Tongue (tissue), 2 donors: ENCODE measurements around the gene GOLGA1. TPM values are rescaled to one million over a fixed set of nuclear protein-coding genes. Genes with fewer than 3 reads are reported as not detected.

ENCODE experiments used
- DNase-seq: peaks from one replicate; pipeline ENCODE4 v3.0.0-alpha.2; 2015
- total RNA-seq: library from RNA; depleted of rRNA; stranded (reverse); fragments of >200 nt; gene quantifications from one replicate; pipeline ENCODE4 v1.2.3, GENCODE V29; 2014

GOLGA1 gene
- total RNA-seq, 1 donor from 2014 or later: 12.0 TPM

DNA sequence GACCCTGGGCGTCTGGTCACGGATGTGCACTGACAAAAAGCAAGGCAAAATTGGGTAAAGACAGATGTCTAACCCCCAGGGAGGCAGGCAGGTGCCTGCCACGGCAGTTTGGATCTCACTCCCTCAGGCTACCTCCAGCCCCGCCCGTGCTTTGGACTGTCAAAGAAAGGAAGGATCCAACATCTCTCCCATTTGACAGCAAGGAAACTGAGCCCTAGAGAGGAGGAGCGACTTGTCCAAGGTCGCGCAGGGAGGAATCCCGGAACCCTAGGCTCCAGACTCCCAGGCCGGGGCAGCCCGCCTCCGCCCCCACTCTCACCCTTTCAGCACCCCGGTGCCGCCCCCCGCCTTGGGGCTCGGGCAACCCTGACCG lies 376 bp downstream of the GOLGA1 start:
- no peak for DNase-seq

DNA sequence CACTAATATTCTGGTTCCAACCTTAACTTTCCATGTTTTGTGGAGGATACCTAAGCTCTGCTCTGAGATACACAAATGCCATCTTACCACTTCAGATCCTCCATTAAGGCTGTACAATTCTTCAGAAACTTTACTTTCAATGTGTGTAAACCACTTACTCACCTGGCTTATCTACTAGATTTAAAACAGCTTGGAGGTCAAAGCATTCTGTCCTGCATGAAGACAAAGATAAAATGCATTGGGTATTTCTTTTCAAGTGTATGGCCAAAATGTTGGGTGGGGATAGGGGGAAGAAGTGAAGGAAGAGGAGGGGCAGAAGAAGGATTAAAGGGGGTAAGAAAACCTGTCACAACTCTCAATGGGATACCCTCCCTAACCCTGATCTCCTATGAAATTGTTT lies 939 bp downstream of the GOLGA1 start:
- DNase-seq: no peak

DNA sequence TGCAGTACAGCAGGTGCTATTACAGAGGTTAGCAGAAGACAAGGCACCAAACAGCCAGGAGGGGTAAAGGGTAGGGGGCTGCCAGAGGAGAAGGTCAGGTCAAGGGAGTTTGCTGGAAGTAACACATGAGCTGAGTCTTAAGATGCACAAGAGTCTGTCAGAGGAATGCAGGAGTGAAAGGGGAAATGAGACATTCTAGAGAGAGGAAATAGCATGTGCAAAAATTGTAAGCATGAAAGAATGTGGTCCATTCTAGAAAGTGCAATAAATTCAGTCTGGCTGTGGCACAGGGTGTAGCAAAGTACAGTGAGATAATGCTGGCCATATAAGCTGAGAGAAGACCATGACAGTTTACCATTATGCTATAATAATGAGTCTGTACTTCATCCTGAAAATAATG lies 6.6 kb downstream of the GOLGA1 start:
- no peak for DNase-seq

DNA sequence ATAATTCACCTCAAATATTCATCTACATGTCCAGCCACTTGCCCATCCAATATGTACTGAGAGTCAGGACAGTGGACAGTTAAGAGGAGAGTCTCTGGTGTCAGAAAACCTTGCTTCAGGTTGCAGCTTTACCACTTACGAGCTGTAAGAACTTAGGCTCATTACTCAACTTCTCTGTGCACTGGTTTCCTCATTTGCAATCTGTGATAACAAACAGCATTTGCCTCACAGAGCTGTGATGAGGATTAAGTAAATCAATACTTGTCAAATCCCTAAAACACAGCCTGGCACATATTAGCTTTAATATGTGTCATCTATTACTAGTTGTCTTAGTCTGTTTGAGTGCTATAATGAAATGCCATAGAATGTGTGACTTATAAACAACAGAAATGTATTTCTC lies 8.6 kb downstream of the GOLGA1 start:
- no peak for DNase-seq

DNA sequence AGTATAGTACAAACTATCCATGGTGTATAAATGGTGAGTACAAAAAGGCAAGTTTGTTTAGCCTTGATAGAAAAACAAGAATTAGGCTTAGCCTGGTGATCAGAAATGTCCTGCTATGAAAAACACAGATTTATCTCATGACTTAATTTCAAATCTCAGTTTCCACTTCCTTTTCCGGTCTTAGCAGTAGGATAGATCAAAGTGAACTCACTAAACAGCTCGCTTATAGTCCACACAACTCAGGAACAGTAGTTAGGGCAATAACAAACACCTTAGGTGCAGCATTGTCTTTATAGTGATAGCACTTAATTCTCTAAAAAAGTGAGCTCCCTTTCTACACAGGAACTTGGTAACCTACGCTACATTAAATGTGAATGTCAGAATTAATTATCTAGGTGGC lies 11.4 kb downstream of the GOLGA1 start:
- no peak for DNase-seq

DNA sequence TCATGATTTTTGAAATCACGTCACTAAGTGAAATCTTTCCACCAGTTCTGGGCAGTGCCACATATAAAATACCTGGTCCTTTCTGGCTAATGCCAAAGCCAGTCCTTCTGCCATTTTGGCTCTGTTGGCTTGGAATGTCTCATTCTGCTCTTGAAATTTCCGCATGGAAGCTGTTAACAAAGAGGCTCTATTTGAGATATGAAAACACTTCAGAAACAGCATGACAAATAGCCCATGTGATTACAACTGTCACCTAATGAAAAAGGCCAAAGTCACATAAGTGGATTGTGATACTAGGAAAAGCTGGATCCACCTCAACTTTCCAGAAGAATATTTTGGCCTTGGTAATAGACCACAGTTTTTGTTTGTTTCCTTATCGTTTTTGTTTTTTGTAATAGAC lies 12.8 kb downstream of the GOLGA1 start:
- DNase-seq: no peak

DNA sequence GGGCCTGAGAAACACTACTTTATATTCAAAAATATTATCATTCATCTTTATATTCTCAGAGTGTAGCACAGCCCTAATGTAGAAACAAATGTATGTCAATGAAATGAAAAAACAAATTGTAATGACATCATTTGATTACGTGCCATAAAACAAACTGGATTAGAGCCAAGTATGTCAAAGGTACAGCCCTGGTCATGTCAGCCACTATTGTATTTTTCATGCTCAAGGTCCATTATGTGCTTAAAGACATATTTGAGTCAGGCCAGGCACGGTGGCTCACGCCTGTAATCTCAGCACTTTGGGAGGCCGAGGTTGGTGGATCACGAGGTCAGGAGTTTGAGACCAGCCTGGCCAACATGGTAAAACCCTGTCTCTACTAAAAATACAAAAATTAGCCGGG lies 20.5 kb downstream of the GOLGA1 start:
- peak; percentile 2 for DNase-seq

DNA sequence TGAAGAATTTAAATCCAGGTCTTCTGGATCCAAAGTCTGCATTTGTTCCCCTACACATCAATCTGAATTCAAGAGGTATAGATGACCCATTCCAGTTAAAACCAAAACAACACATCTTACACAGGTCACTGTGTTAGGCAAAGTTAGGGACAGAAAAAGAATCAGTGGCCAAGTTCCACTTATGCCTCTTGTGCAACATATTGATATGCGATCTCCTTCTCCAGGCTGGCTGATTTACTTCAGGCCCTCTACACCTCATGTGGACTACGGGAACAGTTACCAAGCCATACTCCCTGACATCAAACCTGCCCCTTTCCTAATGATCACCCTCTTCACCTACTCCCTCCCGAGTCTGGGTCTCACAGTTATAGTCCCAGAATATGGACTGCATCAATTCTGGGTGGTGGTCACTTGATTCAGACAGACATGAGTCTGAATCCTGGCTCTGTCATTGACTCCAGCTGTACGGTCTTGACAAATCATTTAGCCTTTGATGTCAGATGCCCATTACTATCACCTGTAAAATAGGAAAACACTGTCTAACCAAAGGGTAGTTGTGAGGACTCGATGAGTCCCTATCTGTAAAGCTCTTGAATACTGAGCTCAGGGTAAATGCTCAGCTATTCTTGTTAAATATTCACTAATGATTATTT lies 26.0 kb downstream of the GOLGA1 start:
- no peak for DNase-seq

DNA sequence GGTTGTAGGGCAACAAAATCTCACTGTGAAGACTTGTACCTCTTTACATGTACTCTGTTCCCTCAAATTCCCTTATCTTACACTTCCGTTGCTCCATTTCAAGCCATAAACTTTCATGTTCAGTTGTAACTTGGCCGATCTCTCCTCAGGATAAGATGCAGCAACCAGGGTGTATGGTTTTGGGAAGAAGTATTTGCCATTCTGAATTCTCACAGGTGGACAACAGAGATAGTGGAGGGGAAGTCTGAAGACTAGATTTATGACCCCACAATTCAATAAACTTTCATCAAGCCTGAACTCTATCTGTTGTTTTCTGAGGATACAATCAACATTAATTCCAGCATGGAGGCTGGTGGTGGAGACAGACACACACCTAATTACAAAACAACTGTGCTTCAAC lies 27.5 kb downstream of the GOLGA1 start:
- DNase-seq: no peak

DNA sequence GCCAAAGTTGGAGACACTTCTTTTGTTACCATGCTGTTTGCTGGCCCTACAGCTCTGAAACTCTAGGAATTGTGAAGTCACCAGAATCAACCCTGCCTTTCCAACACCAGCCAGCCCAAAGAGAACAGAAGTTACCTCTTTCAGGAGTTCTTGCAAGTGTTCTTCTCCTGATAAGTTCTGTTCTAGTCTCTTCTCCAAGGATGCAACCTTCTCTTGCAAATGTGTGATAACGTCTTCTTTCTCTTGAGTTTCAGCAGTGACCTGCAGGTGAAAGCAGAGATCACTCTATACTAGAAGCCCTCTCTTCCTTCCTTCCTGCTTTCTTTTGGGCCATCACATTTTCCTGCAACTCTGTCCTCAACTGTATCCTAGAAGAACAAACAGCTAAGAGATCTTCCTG lies 29.1 kb downstream of the GOLGA1 start:
- DNase-seq: no peak

DNA sequence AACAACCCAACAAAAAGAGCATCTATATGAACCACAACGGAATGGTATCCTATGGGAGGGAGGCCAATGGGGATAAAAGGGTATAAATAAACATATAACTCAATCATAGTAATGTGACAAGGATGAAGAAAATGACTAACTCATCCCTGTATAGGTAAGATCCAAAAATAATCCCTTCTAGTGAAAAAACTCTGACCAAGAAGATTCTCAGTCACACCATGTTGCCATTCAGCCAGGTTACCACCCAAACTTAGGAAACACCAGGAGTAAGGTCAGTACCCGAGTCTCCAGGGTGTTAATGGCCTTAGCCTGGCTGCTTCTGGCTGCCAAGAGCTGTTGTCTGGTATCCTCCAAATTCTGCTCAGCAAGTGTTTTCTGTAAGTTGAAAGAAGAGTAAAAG lies 32.8 kb downstream of the GOLGA1 start:
- no peak for DNase-seq

DNA sequence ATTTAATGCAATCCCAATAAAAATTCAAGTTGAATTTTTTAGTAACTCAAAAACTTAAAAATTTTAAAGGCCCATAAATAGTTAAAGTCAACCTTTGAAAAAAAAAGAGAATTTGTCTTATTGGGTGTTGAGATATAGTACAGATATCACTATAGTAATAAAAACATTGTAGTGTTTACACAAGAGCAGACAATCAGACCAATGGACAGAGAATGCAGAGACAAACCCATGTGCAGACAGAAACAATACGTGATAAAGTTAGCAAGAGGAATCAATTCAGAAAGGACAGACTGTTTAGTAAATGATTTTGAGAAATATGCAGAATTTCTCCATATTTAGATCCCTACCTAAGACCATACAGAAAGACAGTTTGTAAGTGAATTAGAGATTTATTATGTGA lies 33.9 kb downstream of the GOLGA1 start:
- DNase-seq: no peak

DNA sequence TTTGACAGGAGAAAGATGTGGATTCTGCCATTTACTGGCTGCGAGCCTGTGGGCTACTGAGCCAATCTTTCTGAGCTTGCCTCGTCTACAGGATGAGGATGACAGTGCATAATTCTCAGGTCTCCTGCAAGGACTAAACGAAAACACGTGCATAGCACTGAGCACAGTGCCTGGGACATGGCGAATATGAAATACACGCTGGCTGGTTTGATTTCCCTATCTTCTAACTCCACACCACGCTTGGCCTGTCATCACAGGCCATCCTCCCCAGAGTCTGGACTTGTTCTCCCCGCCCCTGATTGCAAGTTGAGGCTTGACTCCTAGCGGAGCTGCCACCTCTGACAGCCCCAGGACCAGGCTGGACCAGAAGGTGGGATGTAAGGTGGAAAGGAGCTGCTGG lies 41.0 kb downstream of the GOLGA1 start:
- no peak for DNase-seq

DNA sequence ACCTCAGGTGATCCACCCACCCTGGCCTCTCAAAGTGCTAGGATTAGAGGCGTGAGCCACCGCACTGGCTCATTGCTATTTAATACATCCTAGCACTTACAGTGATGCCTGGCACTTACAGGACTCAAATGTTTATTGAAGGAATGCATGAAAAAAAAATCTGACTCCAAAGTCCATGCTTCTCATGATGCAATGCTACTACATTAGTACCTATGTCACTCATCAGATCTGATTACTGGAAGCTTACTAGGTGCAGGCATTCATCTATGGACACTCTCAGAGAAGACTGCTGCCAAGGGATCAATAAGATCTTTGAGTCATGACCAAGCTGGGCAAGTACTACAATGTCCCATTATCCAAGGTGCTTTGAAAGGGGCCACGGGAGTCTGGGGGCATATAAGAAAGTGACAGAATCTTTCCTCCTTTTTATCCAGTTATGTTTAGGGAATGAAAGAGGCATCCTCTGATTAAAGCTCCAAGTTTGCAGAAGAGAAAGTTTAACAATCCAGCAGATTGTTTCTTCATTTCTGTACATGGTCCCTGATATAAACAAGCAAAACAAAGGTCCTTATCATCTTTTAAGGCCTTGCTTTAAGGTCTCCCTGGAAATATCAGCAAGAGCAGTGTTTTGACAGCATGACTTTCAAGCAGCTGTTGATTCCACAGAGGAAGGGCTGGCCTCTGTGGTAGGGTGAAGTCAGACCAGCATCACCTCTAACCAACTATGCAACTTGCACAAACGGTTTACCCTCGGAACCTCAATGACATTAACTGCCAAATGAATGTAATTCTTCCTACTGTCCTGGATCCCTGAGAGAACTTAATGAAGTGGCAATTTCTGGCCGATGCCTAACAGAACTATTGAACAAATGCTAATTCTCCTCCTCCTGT lies 43.1 kb downstream of the GOLGA1 start:
- DNase-seq: no peak

DNA sequence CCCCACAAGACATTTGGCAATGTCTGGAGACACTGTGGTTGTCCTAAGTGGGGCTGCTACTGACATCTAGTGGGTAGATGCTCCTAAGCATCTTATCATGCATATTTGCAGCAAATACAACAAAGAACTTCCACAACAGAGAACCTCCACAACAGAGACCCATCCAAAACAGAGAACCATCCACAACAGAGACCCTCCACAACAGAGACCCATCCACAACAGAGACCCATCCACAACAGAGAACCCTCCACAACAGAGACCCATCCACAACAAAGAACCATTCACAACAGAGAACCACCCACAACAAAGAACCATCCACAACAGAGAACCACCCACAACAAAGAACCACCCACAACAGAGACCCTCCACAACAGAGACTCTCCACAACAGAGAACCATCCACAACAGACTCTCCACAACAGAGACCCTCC lies 46.1 kb downstream of the GOLGA1 start:
- DNase-seq: peak; percentile 39

DNA sequence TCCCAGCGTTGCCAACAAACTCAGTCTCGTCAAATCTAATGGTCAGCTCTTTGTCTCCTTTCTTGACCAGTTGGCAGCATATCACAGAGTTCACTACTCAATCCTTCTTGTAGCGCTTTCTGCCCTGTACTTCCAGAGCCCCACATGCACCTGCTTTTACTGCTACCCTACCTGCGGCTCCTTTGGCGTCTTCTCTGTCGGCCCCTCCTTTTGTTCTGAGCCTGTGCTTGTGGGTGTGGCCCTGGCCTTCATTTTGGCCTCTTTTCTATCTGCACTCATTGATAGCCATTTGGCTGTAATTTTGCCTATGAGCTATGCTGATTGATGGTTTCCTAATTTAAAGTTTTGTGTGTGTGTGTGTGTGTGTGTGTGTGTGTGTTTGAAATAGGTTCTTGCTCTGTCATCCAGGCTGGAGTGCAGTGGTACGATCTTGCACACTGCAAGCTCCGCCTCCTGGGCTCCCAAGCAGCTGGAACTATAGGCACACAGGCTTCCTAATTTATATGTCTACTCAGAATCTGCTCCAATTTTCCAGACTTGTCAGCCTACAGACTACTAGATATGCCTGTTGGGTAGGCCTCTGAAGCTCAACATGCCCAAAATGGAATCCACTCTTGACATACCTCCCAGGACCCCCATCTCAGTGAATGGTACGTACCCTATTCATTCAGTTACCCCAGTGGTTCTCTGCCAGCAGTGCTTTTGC lies 46.7 kb downstream of the GOLGA1 start:
- no peak for DNase-seq

DNA sequence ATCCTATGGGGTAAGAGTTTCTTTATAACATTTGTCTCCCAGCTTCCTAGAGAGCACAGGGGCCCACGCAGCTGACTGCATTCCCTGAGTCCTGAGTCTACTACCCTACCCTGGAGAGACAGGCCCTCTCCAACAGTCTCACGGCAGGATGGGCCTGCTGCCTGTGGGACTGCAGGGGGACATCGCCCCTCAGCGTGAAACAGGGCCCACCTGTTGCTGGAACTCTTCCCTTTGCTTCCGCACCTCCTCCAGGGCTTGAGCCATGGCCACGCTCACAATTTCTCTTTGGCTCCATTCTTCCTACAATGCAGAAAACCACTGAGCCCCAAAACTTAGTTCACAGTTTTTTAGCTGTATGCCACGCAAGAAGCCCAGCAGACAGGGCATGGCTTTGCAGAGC lies 50.7 kb downstream of the GOLGA1 start:
- no peak for DNase-seq

DNA sequence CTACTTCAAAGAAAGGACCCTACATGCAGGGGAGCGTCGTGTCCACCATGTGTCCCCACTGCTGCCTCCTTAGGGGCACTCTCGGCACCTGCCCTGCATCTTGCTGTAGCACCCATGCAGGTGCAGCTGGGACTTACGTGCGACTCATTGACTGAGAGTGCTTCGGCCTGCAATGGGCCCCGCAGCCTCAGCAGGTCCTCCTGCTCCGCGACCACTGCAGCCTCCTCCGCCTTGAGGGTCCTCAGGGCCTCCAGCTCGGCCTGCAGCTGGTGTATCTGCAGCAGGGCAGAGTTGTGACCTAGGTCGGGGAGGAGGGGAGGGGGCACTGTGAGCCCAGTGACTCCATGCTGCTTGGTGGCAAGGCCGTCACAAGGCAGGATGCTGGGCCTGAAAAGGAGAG lies 51.9 kb downstream of the GOLGA1 start:
- DNase-seq: no peak

DNA sequence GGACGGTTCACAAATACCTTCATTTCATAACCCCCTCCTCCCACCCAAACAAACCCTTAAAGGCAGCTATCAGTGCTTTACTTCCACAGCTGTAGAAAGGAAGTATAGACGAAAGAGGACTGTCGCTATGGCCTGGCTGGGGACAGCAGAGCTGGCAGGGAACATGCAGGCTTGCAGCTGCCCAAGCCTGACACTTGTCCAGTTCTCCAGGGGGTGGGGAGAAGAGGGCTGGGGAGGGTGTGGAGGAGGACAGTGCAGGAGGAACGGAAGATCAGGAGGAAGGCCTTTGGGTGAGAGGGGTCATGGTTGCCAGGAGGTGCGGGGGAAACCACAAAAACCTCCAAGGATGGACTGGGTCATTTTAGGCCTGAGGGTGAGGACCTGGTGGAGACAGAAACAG lies 53.1 kb downstream of the GOLGA1 start:
- DNase-seq: peak; percentile 24

DNA sequence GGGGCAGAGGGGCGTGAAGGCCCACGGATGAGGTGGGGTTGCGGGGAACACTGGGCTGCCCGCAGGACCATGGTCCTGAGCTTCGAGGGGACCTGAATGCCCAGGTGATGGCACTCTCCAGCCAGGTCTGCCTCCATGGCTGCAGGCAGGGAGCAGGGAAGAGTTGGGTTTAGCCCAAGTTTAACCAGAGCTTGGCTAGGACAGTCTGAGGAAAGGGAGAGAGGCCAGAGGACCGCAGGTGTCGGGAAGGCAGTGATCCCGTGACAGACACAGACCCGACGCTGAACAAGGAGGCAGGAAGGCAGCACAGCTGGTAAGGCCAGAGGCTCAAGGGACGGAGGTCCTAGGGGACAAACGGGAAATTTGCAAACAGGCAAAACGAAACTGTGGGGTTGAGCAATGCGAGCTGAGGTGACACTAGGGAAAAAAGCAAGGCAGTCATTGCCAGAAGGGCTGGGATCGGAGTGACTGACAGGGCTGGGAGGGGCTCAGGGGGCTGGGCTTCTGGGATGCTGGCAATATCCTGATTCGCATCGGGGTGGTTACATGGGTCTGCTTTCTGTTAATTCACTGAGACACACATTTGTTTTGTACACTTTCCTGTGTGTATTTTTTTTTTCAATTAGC lies 53.9 kb downstream of the GOLGA1 start:
- DNase-seq: no peak

DNA sequence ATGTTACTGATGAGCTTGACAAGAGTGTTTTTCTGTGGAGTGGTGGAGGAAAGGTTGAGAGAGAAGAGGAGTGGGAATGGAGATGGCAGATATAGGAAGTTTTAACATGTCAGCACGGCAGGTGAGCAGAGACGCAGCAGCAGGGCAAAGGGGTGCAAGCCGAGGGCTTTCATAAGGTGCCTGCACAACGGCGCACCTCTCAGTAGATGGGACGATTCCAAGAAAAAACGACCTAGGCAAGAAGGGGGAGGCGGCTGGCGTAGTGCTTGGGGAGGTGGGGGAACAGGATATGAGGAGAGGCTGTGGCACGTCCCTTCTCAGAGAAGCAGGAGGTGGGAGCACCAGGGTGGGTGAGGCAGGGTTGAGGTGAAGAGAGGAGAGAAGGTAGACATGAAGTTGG lies 54.4 kb downstream of the GOLGA1 start:
- DNase-seq: no peak

DNA sequence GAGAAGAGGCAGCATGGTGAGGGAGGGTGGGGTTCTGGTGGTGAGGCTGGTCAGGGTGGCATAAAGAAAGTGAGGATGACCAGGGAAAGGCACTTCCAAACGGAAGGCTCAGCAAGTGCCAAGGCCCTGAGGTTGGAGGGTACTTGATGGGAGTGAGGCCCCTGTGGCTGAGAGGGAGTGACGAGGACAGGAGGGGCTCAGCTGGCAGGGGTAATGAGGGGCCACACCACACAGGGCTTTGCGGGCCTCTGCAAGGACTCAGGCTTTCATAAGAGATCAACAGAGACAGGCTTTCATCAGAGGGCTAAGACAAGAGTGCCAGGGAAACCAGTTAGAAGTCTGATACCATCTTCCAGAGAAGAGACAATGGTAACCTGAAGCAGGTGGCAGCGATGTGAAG lies 55.3 kb downstream of the GOLGA1 start:
- DNase-seq: no peak

DNA sequence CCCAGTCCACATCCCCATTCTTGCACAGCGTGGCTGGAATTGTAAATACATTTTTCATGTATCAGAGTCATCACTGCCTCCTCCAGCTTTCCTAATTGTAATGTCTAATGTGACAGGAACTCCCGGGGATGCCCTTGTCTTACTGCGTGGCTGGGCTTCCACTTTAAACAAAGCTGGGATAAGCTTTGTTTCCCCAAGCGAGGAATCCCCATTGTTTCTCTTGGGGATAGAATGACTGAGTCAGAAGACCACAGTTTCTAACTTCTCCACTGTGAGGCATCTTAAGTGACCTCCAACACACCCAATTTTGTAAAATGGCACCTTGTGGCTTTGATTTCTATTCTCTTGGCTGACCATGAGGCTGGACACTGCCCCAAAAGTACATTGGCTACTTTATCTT lies 56.5 kb downstream of the GOLGA1 start:
- no peak for DNase-seq
